Epithelial cell of proximal tubule (primary cell): ENCODE measurements around the gene HK2. TPM values are rescaled to one million over a fixed set of nuclear protein-coding genes. Genes with fewer than 3 reads are reported as not detected.

ENCODE experiments used
- DNase-seq: peaks from one replicate; pipeline ENCODE4 v3.0.0-alpha.2; 2011; ENCODE audit warnings: low read depth
- H3K4me3 ChIP-seq: 2 replicates; pipeline ENCODE4 v1.5.1; 2011; ENCODE audit warnings: low read depth, mild to moderate bottlenecking, low read length
- total RNA-seq: library from RNA; depleted of rRNA; stranded (reverse); fragments of >200 nt; gene quantifications from 2 replicates; pipeline ENCODE4 v1.2.3, GENCODE V29; 2015
- TF ChIP-seq, protein P1 (sequence below): conservative IDR thresholded peaks from 2 replicates; pipeline ENCODE4 v1.5.1; 2012; ENCODE audit warnings: low read depth, mild to moderate bottlenecking, low read length

The HK2 gene
- total RNA-seq, 1 donor from 2014 or later = 17.6 TPM

DNA sequence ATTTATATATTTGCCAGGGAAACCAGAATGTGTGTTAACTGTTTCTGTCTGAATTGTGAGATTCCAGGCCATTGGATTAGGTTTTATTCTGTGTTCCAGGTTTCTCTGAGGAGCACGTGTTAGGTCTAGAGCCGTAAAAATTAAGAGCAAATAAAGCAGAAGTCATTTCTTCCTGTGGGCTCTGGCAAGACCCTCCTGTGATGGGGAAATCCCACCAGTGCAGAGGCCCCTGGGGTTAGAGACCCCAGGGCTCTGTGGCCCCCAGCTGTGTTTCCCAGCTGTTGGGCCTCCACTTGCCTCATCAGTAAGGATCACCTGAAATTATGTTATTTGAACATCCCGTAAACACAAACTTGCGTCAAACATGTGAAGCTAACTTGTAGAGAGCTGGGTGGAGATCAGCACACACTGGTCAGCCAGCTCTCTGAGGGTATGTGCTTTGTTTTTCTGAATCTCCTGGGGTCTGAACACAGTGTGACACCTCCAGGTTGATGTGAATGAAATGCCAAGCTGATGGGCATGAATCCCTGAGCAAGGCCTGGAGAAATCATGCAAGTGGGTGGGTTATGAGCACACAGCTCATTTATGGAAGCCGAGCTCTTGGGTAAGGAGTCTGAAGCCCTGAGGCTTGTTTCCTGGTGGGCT is 50.3 kb downstream of the HK2 start:
- no peak overlapping the region for H3K4me3 ChIP-seq
- TF ChIP-seq, protein P1, sequence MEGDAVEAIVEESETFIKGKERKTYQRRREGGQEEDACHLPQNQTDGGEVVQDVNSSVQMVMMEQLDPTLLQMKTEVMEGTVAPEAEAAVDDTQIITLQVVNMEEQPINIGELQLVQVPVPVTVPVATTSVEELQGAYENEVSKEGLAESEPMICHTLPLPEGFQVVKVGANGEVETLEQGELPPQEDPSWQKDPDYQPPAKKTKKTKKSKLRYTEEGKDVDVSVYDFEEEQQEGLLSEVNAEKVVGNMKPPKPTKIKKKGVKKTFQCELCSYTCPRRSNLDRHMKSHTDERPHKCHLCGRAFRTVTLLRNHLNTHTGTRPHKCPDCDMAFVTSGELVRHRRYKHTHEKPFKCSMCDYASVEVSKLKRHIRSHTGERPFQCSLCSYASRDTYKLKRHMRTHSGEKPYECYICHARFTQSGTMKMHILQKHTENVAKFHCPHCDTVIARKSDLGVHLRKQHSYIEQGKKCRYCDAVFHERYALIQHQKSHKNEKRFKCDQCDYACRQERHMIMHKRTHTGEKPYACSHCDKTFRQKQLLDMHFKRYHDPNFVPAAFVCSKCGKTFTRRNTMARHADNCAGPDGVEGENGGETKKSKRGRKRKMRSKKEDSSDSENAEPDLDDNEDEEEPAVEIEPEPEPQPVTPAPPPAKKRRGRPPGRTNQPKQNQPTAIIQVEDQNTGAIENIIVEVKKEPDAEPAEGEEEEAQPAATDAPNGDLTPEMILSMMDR = no peak
- no peak for DNase-seq

DNA sequence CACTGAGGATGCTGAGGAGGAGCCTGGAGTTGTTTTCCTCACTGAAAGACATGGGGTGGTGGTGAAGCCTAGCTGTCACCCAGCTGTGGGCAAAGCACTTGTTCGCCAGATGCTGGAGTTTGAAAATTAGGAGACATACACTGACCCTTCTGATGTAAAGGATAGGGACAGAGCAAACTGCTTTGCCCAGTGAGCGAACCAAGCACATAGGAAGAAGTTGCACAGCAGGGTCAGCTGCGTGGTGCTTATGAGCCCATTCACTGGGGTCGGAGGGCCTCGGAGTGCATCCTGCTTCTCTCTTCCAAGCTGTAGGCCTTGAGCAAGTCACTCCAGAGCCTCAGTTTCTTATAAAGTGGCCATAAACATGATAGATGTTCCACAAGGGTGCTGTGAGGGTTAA is 50.9 kb downstream of the HK2 start:
- TF ChIP-seq, protein P1 = no peak
- no peak overlapping the region for H3K4me3 ChIP-seq
- DNase-seq = no peak

DNA sequence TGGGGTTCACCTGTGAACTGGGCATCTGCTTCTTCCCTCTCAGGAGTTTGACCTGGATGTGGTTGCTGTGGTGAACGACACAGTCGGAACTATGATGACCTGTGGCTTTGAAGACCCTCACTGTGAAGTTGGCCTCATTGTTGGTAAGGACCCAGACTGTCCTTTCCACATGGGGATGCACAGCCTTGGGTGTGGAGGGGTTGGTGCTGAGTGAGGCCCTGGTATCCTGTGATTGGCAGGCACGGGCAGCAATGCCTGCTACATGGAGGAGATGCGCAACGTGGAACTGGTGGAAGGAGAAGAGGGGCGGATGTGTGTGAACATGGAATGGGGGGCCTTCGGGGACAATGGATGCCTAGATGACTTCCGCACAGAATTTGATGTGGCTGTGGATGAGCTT is 52.3 kb downstream of the HK2 start:
- no peak overlapping the region for H3K4me3 ChIP-seq
- TF ChIP-seq, protein P1 = no peak
- DNase-seq = no peak

DNA sequence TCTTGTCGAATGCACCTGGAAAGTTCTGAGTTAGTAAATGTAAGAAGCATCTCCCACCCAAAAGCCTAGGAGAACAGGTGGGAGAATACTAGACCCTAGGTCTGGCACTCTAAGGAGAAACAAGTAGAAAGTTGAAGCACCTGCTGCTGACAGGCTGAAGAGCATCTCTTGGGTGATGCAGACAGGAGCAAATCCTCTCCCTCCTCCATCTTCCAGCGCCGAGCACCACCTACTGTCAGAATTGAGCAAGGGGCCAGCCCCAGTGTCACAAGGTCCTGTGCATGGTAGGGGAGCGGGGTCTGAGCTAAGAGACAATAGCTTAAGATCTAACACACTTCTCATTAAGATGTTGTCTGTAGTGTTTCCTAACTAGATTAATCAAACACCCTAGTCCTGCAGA is 52.9 kb downstream of the HK2 start:
- TF ChIP-seq, protein P1 = no peak
- H3K4me3 ChIP-seq = no peak overlapping the region
- no peak for DNase-seq

DNA sequence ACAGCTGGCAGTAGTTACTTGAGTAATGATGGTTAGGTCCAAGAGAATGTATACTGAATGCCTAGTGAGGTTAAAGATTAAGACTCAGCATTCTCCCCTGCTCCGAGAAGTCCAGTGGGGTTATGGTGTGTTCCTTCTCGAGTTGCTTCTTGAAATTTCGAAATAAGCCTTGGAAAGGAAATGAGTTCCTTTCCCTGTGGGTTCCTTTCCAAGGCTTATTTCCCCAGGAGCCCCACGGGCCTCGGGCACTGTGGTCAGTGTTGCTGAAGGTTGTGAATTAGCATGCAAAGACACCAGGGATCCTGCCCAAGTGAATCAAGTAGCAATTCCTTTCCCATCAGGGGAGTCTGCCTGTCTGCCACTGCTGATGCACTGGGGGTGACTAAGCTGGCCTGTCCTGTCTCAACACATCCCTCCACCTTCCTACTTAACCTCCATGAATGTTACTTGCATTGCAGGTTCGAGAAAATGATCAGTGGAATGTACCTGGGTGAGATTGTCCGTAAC is 53.6 kb downstream of the HK2 start:
- DNase-seq = no peak
- no peak overlapping the region for H3K4me3 ChIP-seq
- TF ChIP-seq, protein P1 = no peak

DNA sequence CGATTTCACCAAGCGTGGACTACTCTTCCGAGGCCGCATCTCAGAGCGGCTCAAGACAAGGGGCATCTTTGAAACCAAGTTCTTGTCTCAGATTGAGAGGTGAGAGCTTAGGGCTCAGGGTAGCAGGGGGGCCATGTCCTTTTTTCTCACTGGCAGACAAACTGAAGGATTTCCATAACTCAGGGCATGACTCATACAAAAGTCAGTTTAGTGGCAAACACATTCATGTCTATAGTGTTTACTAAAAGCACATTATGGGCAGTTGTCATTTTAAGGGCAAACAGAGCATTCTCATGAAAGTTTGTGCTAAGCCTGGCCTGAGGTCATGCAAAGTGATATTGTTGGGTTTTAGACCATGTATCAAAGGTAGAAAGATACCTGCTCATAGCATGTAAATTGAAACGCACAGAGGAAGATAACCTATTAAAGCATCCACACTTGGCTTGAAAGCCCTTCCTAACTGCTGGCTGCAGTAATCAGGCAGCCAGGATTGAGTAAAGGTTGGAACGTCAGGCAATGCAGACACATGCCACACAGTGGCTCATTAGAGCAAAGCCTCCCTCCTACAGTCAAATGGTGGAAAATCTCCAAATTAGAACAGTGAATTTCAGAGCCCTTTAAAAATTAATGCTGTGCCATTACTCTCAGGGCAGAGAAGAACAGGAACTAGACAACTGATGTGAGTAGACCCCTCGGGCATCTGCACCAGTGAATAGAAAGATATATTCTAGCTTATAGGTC is 54.2 kb downstream of the HK2 start:
- H3K4me3 ChIP-seq = no peak overlapping the region
- TF ChIP-seq, protein P1 = no peak
- no peak for DNase-seq
